PC-9 (cell line): ENCODE data around the gene ZDHHC1. TPM values are rescaled to one million over a fixed set of nuclear protein-coding genes. Genes with fewer than 3 reads are reported as not detected.
A peak's percentile ranks its signal among the peaks of the same experiment; 100 is the strongest.

Experiments used
- BruUV-seq: library from RNA; stranded (reverse); fragments of 400-500 nt; replicated peaks from 2 replicates; lab custom pipeline; 2021; lab: Mats Ljungman, UMichigan
- CTCF ChIA-PET: fragments of 300-600 bp; sonication (Branson Sonifier 250); formaldehyde crosslinking; loops from one replicate; lab custom pipeline; 2022; ENCODE audit warnings: antibody characterized with exemption; lab: Charles Lee
- POLR2A ChIA-PET: fragments of 300-600 bp; sonication (Branson Sonifier 250); formaldehyde crosslinking; loops from one replicate; lab custom pipeline; 2022; ENCODE audit warnings: antibody characterized with exemption; ENCODE audit not compliant: unreplicated experiment; lab: Charles Lee
- DNase-seq, 2 experiments: peaks; one replicate each; pipeline versions ENCODE4 v3.0.0 to v3.0.0-alpha.2; 2015 to 2022; ENCODE audit warnings: mixed read lengths in 1 of 2
- H2AFZ ChIP-seq: fragments of 200-600 bp; sonication (generic); 2 replicates; pipeline ENCODE4 v1.8.1; 2017; ENCODE audit warnings: antibody characterized with exemption
- H3F3A ChIP-seq: fragments of 200-600 bp; sonication (generic); 2 replicates; pipeline ENCODE4 v1.8.1; 2017; ENCODE audit warnings: antibody characterized with exemption, mild to moderate bottlenecking, low read depth; ENCODE audit not compliant: insufficient read depth
- H3K27ac ChIP-seq: fragments of 200-600 bp; sonication (generic); 2 replicates; pipeline ENCODE4 v1.6.1; 2016; ENCODE audit warnings: mixed run types
- H3K27me3 ChIP-seq: fragments of 200-600 bp; sonication (generic); 2 replicates; pipeline ENCODE4 v1.6.1; 2016; ENCODE audit warnings: low read depth, mixed run types; ENCODE audit not compliant: insufficient read depth
- H3K36me3 ChIP-seq: fragments of 200-600 bp; sonication (generic); 2 replicates; pipeline ENCODE4 v1.6.1; 2016; ENCODE audit warnings: low read depth, mixed run types
- H3K4me1 ChIP-seq: fragments of 200-600 bp; sonication (generic); replicated peaks from 2 replicates; pipeline ENCODE4 v1.6.1; 2016; ENCODE audit warnings: mixed run types; ENCODE audit not compliant: insufficient read depth
- H3K4me2 ChIP-seq: fragments of 200-600 bp; sonication (generic); 2 replicates; pipeline ENCODE4 v1.6.1; 2017; ENCODE audit warnings: mixed run types
- H3K4me3 ChIP-seq: fragments of 200-600 bp; sonication (generic); 2 replicates; pipeline ENCODE4 v1.6.1; 2016; ENCODE audit warnings: mixed run types
- H3K79me2 ChIP-seq: fragments of 200-600 bp; sonication (generic); 2 replicates; pipeline ENCODE4 v1.6.1; 2017; ENCODE audit warnings: low read depth, mixed run types
- H3K9me2 ChIP-seq: fragments of 200-600 bp; sonication (generic); 2 replicates; pipeline ENCODE4 v1.8.1; 2017; ENCODE audit warnings: mild to moderate bottlenecking; ENCODE audit not compliant: insufficient read depth
- H3K9me3 ChIP-seq: fragments of 200-600 bp; sonication (generic); 2 replicates; pipeline ENCODE4 v1.8.1; 2016; ENCODE audit warnings: low read depth; ENCODE audit not compliant: insufficient read depth
- H4K20me1 ChIP-seq: fragments of 200-600 bp; sonication (generic); 2 replicates; pipeline ENCODE4 v1.8.1; 2017; ENCODE audit not compliant: insufficient read depth
- EZH2 ChIP-seq: fragments of 200-600 bp; sonication (generic); IDR thresholded peaks from 2 replicates; pipeline ENCODE4 v1.8.0; 2017; ENCODE audit warnings: antibody characterized with exemption, low read depth
- intact Hi-C: fragments of 100-400 bp; cut with micrococcal nuclease; formaldehyde crosslinking; loops from one replicate; pipeline ENCODE4 v1.10.0; 2022; ENCODE audit not compliant: unreplicated experiment
- total RNA-seq: library from RNA; stranded (reverse); gene quantifications from 2 replicates; pipeline ENCODE4 v1.2.3, GENCODE V29; 2021
- TF ChIP-seq, protein P1 (sequence below): fragments of 200-600 bp; sonication (generic); conservative IDR thresholded peaks from 2 replicates; pipeline ENCODE4 v1.6.1; 2017; ENCODE audit warnings: mixed run types, antibody characterized with exemption, mild to moderate bottlenecking, moderate library complexity

ZDHHC1 gene
- total RNA-seq, 1 experiment from 2014 or later, result 12.8 TPM

DNA sequence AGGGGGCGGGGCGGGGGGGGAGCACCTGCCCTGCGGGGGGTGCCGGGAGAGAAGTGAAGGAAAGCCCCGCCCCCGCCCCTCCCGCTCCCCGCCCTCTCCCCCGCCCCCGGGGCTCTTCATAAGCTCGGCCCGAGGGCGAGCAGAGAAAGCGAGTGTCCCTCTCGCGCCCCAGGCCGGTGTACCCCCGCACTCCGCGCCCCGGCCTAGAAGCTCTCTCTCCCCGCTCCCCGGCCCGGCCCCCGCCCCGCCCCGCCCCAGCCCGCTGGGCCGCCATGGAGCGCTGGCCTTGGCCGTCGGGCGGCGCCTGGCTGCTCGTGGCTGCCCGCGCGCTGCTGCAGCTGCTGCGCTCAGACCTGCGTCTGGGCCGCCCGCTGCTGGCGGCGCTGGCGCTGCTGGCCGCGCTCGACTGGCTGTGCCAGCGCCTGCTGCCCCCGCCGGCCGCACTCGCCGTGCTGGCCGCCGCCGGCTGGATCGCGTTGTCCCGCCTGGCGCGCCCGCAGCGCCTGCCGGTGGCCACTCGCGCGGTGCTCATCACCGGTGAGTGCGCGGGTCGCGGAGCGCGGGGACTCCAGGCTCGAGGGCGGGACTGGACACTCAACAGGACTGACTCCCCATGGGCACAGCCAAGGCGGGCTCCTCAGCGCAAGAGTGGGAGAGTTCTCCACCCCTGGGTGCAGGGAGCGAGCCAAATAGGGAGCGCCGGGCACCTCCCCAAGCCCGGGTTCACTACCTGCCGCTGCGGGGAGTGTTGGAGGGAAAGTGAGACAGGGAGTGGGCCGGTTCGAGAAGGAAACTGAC, 14.9 kb upstream of the ZDHHC1 start, which contains the start of gene HSD11B2:
HSD11B2 (plus strand) TSS at position 145 of the 798 bp plus-strand sequence; CDS start at position 273, 128 bp downstream.
- intact Hi-C loops, result no loop called here
- ChIA-PET POLR2A (interaction anchor here (0.6 to 0.9 kb wide), 4 partner anchors 50 to 460 kb away, joined by 3 to 11 read pairs (median 8); partner anchors contain the start of gene ATP6V0D1), CTCF (interaction anchor here (0.6 to 1.4 kb wide), 8 partner anchors 34 to 452 kb away, joined by 3 to 29 read pairs (median 4); no protein-coding TSS in a partner anchor)
- Histone ChIP-seq H3K9me2 (no peaks in the 10 kb centered on the region), H3K4me3 (peak within 1 kb of the TSS; percentile 69), H3K27ac (no peak within 1 kb of the TSS), H3K27me3 (no peaks in the 10 kb centered on the region), H3K36me3 (no peaks in the 10 kb centered on the region), H3K79me2 (no peaks in the 10 kb centered on the region), H3F3A (peaks cover 23% of the 10 kb centered on the region; the same call in 1 of the 2 replicates), H3K4me2 (peak within 1 kb of the TSS; percentile 95), H3K4me1 (no peaks in the 10 kb centered on the region; the same call in none of the 2 replicates), H3K9me3 (no peaks in the 10 kb centered on the region), H4K20me1 (no peaks in the 10 kb centered on the region), H2AFZ (peak within 1 kb of the TSS; percentile 95)
- DNase-seq, result peak; percentile 53 to 76
- TF ChIP-seq, protein P1, sequence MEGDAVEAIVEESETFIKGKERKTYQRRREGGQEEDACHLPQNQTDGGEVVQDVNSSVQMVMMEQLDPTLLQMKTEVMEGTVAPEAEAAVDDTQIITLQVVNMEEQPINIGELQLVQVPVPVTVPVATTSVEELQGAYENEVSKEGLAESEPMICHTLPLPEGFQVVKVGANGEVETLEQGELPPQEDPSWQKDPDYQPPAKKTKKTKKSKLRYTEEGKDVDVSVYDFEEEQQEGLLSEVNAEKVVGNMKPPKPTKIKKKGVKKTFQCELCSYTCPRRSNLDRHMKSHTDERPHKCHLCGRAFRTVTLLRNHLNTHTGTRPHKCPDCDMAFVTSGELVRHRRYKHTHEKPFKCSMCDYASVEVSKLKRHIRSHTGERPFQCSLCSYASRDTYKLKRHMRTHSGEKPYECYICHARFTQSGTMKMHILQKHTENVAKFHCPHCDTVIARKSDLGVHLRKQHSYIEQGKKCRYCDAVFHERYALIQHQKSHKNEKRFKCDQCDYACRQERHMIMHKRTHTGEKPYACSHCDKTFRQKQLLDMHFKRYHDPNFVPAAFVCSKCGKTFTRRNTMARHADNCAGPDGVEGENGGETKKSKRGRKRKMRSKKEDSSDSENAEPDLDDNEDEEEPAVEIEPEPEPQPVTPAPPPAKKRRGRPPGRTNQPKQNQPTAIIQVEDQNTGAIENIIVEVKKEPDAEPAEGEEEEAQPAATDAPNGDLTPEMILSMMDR, result no peak
- TF ChIP-seq EZH2, result no peak
- BruUV-seq, result no TSS peak

GRCh38 chr16:67430504-67430976, 14.3 kb upstream of the ZDHHC1 start:
- Histone ChIP-seq H3F3A (peaks cover 23% of the 10 kb centered on the region; the same call in 1 of the 2 replicates), H3K4me2 (peak overlapping the region; percentile 80), H3K4me1 (no peaks in the 10 kb centered on the region; the same call in none of the 2 replicates), H3K79me2 (no peaks in the 10 kb centered on the region), H3K9me3 (no peaks in the 10 kb centered on the region), H3K36me3 (no peaks in the 10 kb centered on the region), H3K9me2 (no peaks in the 10 kb centered on the region), H3K4me3 (peak overlapping the region; percentile 64), H2AFZ (peak overlapping the region; percentile 95), H3K27ac (no peak overlapping the region), H4K20me1 (no peaks in the 10 kb centered on the region), H3K27me3 (no peaks in the 10 kb centered on the region)
- POLR2A ChIA-PET, result interaction anchor here (0.6 to 0.9 kb wide), 4 partner anchors 51 to 459 kb away, joined by 3 to 11 read pairs (median 8); partner anchors contain the start of gene ATP6V0D1
- intact Hi-C loops, result no loop called here
- BruUV-seq, result no TSS peak
- CTCF ChIA-PET, result interaction anchor here (1.4 kb wide), 1 partner anchor 35 kb away, joined by 4 read pairs; no protein-coding TSS in a partner anchor
- TF ChIP-seq, protein P1, result no peak
- TF ChIP-seq EZH2, result no peak
- DNase-seq, result peak; percentile 40 to 54

DNA sequence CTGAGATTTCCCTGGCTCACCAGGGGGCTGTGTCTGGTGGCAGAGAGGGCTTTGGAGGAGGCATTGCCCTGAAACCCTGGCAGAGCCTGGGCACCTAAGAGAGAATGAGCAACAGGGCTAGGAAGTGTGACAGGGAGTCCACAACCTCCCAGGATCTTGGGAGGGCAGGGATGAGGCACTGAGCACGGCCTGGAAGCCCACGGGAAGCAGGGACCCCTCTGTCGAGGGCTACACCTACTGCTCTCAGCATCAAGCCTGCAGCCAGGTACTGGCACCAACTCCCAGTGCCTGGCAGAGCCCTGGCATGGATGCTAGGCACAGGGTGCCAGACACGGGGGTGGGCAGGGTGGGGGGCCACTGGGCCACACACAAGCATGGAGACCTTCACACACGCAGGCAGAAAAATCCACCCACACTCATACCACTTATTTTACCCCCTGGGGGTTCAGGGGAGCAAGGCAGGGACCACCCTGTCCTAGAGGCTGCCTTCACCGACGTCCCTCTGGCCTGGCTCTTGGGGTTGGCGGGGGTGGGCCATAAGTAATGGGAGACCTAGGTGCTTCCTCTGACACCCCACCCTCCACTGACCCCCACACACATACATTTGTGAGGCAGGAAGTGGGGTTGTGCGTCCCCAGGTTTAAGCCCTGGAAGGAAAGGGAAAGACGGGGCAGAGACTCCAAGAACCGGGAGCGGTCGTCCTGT, 13.7 kb upstream of the ZDHHC1 start:
- peak overlapping the region; percentile 80 for H3K4me2 ChIP-seq

More for the DNA sequence above, 13.7 kb upstream of the ZDHHC1 start:
- Histone ChIP-seq H3F3A (peaks cover 23% of the 10 kb centered on the region; the same call in 1 of the 2 replicates), H3K27me3 (no peaks in the 10 kb centered on the region), H3K9me3 (no peaks in the 10 kb centered on the region), H3K4me3 (peak overlapping the region; percentile 64), H3K36me3 (no peaks in the 10 kb centered on the region), H3K79me2 (no peaks in the 10 kb centered on the region), H4K20me1 (no peaks in the 10 kb centered on the region), H3K27ac (no peak overlapping the region), H2AFZ (peak overlapping the region; percentile 95), H3K9me2 (no peaks in the 10 kb centered on the region), H3K4me1 (no peaks in the 10 kb centered on the region; the same call in none of the 2 replicates)
- no peak for DNase-seq
- TF ChIP-seq, protein P1, result no peak
- TF ChIP-seq EZH2, result no peak
- no TSS peak for BruUV-seq
- ChIA-PET CTCF (no interaction called here), POLR2A (no interaction called here)
- intact Hi-C loops, result no loop called here
